PFSK-1 (cell line): ENCODE results near the gene TBCD.

Experiments used
- POLR2AphosphoS5 ChIP-seq: IDR thresholded peaks from 2 replicates; pipeline ENCODE4 v1.6.1; 2012; ENCODE audit warnings: low read depth, mild to moderate bottlenecking, control low read depth, low read length, moderate library complexity
- REST ChIP-seq, 2 experiments: IDR thresholded peaks; 2 replicates each; pipeline versions ENCODE4 v1.6.1 to v1.8.0; 2011 to 2012; ENCODE audit warnings: low read depth in 2 of 2, low read length in 2 of 2, control low read depth in 1 of 2, inconsistent platforms in 1 of 2, mild to moderate bottlenecking in 1 of 2, moderate library complexity in 1 of 2; ENCODE audit not compliant: insufficient read depth in 1 of 2
- TAF1 ChIP-seq: IDR thresholded peaks from 2 replicates; pipeline ENCODE4 v1.6.1; 2012; ENCODE audit warnings: low read length, control low read depth, borderline replicate concordance; ENCODE audit not compliant: insufficient read depth

GRCh38 chr17:82985973-82986372, 234.1 kb downstream of the TBCD start:
- TF ChIP-seq POLR2AphosphoS5 = no peak
- TF ChIP-seq REST (IDR thresholded peaks at IDR 0.05; ENCODE audit: insufficient read depth in 1 of 2, low read depth in 2 of 2, low read length in 2 of 2) = no peak
- TF ChIP-seq TAF1 = no peak
